ENCODE results near the gene FOXK1. TPM values are rescaled to one million over a fixed set of nuclear protein-coding genes. Genes with fewer than 3 reads are reported as not detected.
"Not testable (repeated sequence)": the region's sequence is repeated elsewhere in the genome, so short reads cannot be mapped to it uniquely, and the experiment has no call there.

The FOXK1 gene
- total RNA-seq, 1 donor from 2014 or later: 33.3 TPM

DNA sequence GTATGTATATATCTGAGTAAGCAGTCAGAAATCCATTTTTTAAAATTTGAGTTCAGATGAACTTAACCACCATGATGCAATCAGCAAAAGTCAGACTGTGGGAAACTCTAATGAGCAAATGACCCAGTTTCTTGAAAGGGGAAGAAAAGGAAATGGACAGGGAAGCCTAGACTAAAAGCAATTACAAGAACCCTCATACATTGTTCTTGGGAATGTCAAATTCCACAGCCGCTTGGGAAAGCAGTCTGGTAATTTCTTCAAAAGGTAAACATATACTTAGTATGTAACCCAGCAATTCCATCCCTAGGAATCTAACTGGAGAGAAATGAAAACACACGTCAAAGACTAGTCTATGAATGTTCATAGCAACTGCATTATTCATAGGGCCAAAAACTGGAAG lies 16.4 kb upstream of the FOXK1 start:
- no peak for DNase-seq (ENCODE audit: low read depth, low spot score)

DNA sequence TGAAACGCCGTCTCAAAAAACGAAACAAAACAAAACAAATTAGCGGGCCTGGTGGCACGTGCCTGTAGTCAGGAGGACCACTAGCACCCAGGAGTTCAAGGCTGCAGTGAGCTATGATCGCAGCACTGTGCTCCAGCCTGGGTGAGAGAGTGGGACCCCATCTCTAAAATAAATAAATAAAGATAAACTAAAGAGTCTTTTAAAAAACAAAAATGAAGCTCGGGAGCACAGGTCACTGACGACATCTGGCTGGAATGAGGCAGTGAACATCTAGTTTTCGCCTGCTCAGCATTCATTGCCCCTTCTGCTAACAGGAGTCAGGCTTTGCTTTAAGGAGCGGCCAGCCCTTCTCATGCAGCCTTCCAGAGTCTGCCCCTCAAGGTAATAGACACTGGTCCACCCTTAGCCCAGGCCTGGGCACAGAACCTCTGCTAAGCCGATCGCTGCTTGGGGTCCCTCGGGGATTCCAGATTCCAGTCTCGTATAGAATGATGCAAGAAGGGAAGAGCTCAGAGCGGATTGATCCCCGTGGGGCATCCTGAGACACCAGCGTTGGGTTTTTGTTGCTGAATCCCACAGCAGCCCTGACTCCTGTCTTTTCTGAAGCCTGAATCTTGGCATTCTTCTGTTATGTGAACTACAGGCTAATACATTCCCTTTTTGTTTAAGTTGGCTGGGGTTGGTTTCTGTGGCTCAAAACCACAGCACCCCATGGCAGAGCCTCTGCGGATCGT lies 14.2 kb upstream of the FOXK1 start:
- no peak for DNase-seq (ENCODE audit: low read depth, low spot score)

DNA sequence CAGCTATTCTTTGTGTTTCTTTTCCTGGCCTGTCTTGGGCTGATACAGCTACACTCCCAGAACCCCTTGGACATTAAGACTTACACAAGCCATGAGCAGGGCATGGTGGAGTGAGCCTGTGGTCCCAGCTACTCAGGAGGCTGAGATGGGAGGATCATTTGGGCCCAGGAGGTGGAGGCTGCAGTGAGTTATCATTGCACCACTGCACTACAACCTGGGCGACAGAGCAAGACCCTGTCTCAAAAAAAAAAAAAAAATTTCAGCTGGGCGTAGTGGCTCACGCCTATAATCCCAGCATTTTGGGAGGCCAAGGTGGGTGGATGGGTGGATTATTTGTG lies 13.6 kb upstream of the FOXK1 start:
- no peak for DNase-seq (ENCODE audit: low read depth, low spot score)

DNA sequence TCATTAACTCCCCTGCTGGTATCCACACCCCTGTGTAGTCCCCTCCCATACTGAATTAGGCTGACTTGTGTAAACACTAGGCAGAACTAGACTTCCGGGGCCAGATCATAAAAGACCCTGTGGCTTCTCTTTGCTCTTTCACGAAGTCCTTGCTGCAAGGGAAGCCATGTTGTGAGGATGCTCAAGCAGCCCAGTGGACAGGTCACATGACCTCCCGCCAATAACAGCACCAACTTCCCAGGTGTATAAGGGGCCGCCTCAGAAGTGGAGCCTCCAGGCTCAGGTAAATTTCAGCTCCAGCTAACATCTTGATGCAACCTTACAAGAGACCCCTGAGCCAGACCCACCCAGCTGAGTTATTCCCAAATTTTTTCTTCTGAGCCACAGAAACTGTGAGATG lies 11.3 kb upstream of the FOXK1 start:
- DNase-seq (ENCODE audit: low read depth, low spot score): no peak

DNA sequence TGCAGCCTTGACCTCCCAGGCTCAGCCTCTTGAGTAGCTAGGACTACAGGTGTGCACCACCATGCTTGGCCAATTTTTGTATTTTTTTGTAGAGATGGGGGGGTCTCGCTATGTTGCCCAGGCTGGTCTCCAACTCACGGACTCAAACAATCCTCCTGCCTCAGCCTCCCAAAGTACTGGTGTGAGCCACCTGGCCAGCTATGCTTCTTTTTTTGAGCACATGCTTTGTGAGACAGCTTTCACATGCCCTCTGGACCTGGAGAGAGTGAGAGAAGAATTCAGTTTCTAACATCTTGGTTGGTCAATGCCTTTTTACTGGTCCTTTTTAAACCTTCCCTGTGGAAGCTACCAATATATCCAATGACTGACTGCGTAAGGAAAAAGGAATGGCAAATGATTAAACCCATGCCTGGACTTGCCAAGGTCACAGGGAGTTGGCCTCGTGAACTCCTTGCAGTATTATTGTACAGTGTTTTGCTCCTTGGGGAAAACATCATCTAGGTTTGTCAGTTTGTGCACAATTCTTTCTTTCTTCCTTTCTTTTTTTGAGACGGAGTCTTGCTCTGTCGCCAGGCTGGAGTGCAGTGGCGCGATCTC lies 6.2 kb upstream of the FOXK1 start:
- DNase-seq (ENCODE audit: low read depth, low spot score): no peak

DNA sequence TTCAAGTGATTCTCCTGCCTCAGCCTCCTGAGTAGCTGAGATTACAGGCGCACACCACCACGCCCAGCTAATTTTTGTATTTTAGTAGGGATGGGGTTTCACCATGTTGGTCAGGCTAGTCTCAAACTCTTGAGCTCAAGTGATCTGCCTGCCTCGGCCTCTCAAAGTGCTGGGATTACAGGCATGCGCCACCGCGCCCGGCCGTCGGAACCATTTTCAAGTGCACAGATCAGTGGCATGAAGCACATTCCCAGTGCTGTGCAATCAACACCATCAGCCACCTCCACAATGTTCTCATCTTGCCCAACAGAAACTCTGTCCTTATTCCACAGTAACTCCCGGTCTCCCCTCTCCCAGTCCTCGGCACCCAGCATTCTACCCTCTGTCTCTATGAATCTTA lies 4.6 kb upstream of the FOXK1 start:
- not testable (repeated sequence) for DNase-seq (ENCODE audit: low read depth, low spot score)

DNA sequence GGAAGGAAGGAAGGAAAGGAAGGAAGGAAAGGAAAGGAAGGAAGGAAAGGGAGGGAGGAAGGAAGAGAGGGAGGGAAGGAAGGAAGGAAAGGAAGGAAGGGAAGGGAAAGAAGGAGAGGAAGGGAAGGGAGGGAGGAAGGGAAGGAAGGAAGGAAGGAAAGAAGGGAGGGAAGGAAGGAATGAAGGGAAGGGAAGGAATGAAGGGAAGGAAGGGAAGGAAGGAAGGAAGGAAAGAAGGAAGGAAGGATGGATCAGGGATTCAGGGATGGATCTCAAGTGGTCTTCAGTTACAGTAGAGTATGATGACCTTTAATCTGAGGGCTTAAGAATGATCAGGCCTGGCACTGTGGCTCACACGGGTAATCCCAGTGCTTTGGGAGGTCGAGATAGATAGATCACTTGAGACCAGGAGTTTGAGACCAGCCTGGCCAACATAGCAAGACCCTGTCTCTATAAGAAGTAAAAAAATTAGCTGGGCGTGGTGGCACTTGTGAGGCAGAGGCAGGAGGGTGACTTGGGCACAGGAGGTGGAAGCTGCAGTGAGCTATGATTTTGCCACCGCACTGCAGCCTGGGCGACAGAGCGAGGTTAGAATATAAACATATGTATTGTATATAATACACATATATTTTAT lies 760 bp upstream of the FOXK1 start:
- no peak for DNase-seq (ENCODE audit: low read depth, low spot score)

DNA sequence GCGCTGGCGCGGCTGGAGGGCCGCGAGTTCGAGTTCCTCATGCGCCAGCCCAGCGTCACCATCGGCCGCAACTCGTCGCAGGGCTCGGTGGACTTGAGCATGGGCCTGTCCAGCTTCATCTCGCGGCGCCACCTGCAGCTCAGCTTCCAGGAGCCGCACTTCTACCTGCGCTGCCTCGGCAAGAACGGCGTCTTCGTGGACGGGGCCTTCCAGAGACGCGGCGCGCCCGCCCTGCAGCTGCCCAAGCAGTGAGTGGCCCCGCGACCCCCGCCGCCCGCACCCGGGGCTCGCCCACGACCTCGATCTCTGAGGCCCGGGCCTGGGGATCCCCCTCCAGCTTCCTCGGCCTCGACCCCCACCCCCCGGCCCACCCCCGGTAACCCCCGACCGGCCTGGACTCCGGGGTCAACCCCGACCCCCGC lies 537 bp downstream of the FOXK1 start:
- DNase-seq (ENCODE audit: low read depth, low spot score): no peak

DNA sequence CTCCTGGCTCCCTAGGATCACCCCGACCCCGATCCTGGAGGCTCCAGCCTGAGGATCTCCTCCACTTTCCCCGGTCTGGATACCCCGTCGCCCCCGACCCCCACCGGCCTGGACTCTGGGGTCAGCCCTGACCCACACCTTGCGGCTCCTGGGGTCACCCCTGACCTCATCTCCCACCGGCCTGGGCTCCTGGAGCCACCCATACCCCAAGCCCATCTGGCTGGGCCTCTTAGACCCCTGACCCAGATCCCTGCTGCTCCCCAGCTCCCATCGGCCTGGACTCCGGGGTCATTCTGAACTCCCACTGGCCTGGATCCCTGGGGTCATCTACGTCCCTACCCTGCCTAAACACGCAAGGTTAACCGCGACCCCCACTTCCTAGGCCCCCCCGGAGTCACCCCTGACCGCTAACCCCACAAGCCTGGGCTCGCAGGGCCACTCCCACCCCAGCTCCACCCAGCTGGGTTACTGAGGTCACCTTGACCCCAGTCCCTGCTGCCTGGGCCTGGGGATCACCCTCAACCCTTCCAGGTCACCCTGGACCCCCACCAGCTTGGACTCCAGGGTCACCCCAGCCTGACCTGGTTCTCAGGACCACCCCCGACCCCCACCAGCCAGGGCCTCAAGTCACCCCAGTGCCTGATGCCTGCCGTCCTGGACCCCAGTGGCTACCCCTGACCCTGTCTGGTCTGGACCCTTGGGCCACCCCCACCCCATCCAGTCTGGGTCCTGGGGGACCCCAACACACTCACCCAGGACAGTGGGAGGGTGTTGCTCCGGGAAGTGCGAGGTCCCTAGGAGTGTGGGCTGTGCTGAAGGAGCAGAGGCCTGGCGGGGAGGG lies 1.2 kb downstream of the FOXK1 start:
- no peak for DNase-seq (ENCODE audit: low read depth, low spot score)

DNA sequence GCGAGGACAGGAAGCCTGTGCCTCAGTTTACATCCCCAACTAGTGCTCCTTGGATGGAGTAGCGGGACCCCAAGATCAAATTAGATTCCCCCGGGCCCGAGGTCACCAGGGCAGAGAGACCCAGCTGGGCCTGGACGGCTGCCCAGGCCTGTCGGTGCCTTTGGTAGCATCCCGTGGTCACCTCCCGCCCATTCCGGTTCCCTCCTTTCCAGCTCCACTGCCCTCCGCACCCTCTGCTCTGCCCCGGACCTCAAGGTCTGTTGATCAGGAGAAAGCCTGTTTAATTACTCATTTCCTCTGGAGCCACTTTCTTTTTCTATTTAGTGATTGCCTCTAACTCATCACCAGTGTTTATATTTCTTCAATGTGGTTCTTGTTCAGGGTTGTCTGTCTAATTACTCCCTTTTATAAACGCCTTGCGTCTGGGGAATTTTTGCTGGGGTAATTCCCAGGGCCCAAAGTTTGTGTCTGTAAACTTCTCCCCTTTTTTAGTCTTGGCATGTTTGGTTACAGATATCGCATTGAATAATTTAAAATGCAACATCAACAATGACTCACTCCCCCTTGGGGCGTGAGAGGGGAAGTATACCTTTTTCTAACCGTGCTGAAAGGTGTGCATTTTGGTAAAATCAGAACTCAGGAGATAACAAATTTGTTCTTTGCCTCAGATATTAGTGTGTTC lies 1.9 kb downstream of the FOXK1 start:
- no peak for DNase-seq (ENCODE audit: low read depth, low spot score)

DNA sequence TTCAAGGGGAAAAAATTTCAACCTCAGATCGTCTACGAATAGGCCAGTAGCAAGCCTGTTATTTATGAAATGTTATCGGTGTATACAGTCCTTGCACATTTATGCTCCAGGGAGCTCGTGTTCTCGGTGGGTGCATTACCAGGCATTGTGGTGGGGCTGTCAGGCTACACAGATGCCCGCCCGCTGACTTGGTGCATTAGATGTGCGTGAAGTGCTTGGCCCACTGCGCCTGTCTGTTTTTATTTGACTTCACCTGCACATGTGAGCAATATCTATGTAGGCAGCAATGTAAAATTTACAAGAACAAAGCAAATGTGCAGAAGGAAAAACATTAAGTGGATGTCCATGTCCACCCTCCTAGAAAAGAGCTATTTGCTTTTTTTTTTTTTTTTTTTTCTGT lies 2.8 kb downstream of the FOXK1 start:
- DNase-seq (ENCODE audit: low read depth, low spot score): no peak

DNA sequence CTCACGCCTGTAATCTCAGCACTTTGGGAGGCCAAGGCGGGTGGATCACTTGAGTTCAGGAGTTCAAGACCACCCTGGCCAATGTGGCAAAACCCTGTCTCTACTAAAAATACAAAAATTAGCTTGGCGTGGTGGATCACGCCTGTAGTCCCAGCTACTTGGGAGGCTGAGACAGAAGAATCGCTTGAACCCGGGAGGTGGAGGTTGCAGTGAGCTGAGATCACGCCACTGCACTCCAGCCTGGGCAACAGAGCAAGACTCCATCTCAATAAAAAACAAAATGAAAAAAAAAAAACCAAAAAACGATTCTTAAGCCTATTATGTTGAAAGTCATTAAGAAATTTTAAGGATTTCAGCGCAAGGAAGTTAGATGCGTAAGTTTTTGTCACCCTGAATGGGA lies 3.6 kb downstream of the FOXK1 start:
- DNase-seq (ENCODE audit: low read depth, low spot score): not testable (repeated sequence)

DNA sequence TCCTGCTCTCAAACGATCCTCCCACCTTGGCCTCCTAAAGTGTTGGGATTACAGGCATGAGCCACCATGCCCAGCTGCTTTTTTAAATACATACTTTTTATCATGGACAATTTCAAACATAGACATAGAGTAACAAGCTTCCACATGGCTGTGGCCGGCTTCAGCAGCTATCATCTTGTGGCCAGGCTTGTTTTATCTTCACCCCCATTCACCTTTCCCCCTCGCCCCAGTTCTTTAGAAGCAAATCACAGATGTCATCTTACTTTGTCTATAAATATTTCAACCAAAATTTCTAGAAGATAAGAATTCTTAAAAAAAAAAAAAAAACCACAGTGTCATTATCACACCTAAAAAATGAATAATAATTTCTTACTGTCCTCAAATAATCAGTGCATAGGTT lies 5.9 kb downstream of the FOXK1 start:
- no peak for DNase-seq (ENCODE audit: low read depth, low spot score)

DNA sequence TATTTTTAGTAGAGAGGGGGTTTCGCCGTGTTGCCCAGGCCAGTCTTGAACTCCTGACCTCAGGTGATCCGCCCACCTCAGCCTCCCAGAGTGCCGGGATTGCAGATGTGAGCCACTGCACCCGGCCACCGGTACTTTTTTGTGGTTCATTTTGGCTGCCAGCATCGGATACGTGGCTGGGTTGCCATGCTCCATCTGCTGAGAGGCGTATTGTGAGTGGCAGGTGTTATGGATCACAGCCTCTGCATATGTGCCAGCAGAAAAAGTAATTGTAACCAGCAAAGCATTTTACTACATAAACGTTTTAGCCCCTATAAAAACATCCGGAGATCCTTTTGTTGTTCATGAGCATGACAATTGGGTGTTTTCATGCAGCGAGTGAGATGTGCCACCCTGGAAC lies 7.1 kb downstream of the FOXK1 start:
- DNase-seq (ENCODE audit: low read depth, low spot score): no peak

DNA sequence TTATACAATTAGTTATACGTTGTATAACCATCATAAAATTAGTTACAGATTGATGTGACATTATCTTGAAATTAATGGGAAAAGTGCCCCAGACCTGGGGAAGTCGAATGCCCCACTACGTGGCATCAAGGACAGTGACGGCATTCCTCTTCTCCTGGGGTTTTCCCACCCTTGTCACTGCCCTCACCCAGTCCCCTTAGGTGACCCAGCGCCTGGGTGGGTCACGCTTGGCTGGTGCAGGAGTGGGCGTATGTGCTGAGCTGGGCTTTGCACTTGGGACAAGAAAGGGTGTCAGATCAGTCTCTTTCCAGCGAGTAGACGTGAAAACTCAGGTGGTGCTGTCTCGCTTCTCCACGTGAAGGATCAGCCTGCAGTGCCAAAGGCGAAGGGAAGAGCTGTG lies 7.6 kb downstream of the FOXK1 start:
- no peak for DNase-seq (ENCODE audit: low read depth, low spot score)

DNA sequence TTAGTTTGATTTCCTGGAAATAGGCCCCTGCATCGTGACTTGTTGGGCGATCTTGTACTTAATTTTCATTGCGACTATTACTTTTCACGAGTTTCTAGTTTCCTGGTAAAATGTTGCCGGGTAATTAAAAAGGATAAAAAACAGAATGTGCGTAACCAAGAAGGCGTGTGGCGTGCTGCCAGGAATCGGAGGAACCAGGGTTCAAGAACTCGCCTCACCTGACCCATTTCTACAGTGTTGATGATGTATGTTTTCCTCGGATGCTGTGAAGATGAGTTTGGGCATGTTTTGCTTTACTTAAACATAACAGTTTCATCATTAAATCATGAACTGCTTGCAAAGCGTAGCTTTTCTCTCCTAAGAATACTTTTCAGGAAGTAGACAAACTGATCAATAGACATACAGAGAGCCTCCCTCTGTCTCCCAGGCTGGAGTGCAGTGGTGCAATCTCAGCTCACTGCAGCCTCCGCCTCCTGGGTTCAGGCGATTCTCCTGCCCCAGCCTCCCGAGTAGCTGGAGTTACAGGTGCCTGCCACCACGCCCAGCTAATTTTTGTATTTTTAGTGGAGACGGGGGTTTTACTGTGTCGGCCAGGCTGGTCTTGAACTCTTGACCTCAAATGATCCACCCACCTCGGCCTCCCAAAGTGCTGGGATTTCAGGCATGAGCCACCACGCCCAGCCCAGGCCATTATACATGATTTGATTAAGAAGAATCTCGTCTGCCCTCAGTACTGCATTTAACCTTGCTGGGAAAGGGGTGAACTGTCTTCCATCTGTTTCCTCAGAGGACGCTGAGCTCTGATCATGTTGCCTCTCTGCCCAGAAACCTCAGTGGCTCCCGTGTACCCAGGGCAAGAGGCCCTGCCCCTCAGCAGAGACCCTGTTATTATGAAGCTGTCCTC lies 9.1 kb downstream of the FOXK1 start:
- no peak for DNase-seq (ENCODE audit: low read depth, low spot score)

DNA sequence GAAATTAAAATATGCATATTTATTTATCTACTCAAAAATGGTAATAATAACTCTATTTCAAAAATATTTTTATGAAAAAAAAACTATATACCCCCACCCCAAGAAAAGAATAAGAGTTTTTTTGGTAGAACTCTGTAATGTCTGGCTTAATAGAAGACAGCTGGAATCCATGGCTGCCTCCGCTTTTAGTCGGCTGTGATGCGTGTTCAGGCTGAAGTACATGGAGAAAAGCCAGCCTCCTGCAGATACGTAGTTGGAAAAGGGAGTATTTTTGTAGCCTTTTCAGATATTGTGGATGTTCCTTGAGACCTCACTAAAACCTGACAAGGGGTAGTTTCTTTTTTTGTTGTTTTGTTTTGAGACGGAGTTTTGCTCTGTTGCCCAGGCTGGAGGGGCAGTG lies 10.0 kb downstream of the FOXK1 start:
- no peak for DNase-seq (ENCODE audit: low read depth, low spot score)

DNA sequence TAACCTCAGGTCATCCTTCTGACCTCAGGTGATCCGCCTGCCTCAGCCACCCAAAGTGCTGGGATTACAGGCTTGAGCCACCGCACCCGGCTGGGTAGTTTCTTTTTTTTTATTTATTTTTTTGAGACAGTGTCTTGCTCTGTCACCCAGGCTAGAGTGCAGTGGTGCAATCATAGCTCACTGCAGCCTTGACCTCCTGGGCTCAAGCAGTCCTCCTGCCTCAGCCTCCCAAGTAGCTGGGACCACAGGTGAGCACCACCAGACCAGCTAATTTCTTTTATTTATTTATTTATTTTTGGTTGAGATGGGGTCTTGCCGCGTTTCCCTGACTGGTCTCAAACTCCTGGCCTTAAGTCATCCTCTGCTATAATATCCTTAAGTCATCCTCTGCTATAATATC lies 10.5 kb downstream of the FOXK1 start:
- DNase-seq (ENCODE audit: low read depth, low spot score): not testable (repeated sequence)

DNA sequence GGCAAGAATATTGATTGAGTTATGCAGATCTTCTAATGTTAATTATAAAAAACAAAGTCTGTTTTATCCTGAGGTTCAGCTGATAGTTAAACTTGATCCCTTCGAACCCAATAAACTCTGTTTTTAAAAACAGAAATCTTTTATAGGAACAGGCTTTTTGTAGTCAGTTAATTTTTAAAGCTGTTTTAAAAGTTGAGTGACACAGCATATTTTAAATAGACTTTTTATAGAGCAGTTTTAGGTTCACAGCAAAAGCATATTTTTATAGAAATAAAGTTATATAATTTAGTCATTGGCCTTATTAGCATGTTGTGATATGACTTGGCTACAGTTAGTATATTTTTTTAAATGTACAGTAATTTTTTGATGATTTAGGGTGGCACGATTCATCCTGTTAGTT lies 11.1 kb downstream of the FOXK1 start:
- DNase-seq (ENCODE audit: low read depth, low spot score): no peak

DNA sequence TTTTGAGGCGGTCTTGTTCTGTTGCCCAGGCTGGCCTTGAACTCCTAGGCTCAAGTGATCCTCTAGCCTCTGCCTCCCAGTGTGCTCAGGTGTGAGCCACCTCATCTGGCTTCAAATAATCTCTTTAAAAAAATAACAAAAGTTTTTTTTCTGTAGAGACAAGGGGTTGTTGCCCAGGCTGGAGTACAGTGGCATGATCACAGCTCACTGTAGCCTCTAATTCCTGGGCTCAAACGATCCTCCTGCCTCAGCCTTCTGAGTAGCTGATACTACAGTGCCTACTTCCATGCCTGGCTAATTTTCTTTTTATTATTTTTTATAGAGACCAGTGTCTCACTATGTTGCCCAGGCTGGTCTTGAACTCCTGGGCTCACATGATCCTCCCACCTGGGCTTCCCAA lies 11.7 kb downstream of the FOXK1 start:
- DNase-seq (ENCODE audit: low read depth, low spot score): no peak

DNA sequence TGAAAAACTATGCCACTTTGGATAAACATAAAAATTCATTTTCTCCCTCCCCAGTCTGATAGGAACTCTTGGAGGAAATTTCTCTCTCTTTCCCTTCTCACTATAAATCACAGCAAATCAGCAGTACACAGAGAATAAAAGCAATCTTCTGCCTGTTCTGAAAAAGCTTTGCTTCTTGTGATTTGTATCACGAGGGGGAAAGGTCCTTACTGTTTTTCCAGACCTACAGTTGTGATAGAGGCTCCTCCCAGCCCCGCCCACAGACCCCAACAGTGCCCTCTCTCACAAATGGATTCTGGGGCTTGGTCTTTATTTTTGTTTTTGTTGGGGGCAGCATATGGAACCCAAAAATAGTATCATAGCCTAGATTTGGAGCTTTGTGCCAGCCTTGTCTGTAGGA lies 12.2 kb downstream of the FOXK1 start:
- no peak for DNase-seq (ENCODE audit: low read depth, low spot score)

Measured in pulmonary artery endothelial cell (primary cell).